Activated CD4-positive, alpha-beta T cell treated with anti-CD3 and anti-CD28 coated beads for 1 hour (primary cell): ENCODE measurements around the gene EFS.
"Not testable (repeated sequence)": the region's sequence is repeated elsewhere in the genome, so short reads cannot be mapped to it uniquely, and the experiment has no call there.

ENCODE experiments used
- DNase-seq: peaks from one replicate; pipeline ENCODE4 v3.0.0-alpha.2; 2020

EFS gene

GRCh38 chr14:23356662-23357061 lies 8.3 kb downstream of the EFS start:
- no peak for DNase-seq

- no peak for DNase-seq
These were observed 9.0 kb downstream of the EFS start for GRCh38 chr14:23355871-23356435.

- DNase-seq = no peak
These were observed 10.0 kb downstream of the EFS start for GRCh38 chr14:23354990-23355389.

- DNase-seq = no peak
These were observed 11.6 kb downstream of the EFS start for GRCh38 chr14:23353433-23353780.

GRCh38 chr14:23352506-23353432 lies 12.2 kb downstream of the EFS start, which contains the start of gene SLC22A17:
Gene SLC22A17 (minus strand): TSS chr14:23352887.
- peak; percentile 45 for DNase-seq

GRCh38 chr14:23351681-23352505 lies 13.1 kb downstream of the EFS start:
- no peak for DNase-seq

- DNase-seq = no peak
These were observed 15.7 kb downstream of the EFS start for GRCh38 chr14:23349156-23349845.

GRCh38 chr14:23348297-23348655 lies 16.7 kb downstream of the EFS start:
- DNase-seq = no peak

GRCh38 chr14:23347406-23348296 lies 17.3 kb downstream of the EFS start:
- DNase-seq = no peak

- DNase-seq = no peak
These were observed 18.1 kb downstream of the EFS start for GRCh38 chr14:23346693-23347405.

GRCh38 chr14:23345987-23346692 lies 18.8 kb downstream of the EFS start:
- DNase-seq = no peak

- DNase-seq = no peak
These were observed 20.5 kb downstream of the EFS start for GRCh38 chr14:23344481-23344880.

GRCh38 chr14:23339506-23340268 lies 25.3 kb downstream of the EFS start:
- DNase-seq = no peak

GRCh38 chr14:23335623-23336022 lies 29.3 kb downstream of the EFS start:
- no peak for DNase-seq

GRCh38 chr14:23327947-23328744 lies 36.8 kb downstream of the EFS start:
- peak; percentile 44 for DNase-seq

- DNase-seq = no peak
These were observed 38.3 kb downstream of the EFS start for GRCh38 chr14:23326491-23327332.

- not testable (repeated sequence) for DNase-seq
These were observed 39.2 kb downstream of the EFS start for GRCh38 chr14:23325746-23326145.

GRCh38 chr14:23324993-23325392 lies 40.0 kb downstream of the EFS start:
- DNase-seq = no peak
